Neural cell (in vitro differentiated cells): Measurements from ENCODE around the gene FHIT.

Experiments
- EP300 ChIP-seq: fragments of 450-650 bp; conservative IDR thresholded peaks from 2 replicates; pipeline ENCODE4 v1.6.1; 2014; ENCODE audit warnings: antibody characterized with exemption, mild to moderate bottlenecking, moderate library complexity; ENCODE audit not compliant: poor library complexity, severe bottlenecking
- EZH2 ChIP-seq: fragments of 200-600, 300-800 bp; shearing (Covaris generic), sonication (generic); IDR thresholded peaks from 2 replicates; pipeline ENCODE4 v1.6.1; 2014; ENCODE audit warnings: antibody characterized with exemption, low read length, borderline replicate concordance, mild to moderate bottlenecking; ENCODE audit not compliant: insufficient read depth, poor library complexity, severe bottlenecking
- MXI1 ChIP-seq: fragments of 450-650 bp; conservative IDR thresholded peaks from 2 replicates; pipeline ENCODE4 v1.6.1; 2014; ENCODE audit warnings: antibody characterized with exemption, mild to moderate bottlenecking; ENCODE audit not compliant: poor library complexity, severe bottlenecking
- POLR2AphosphoS5 ChIP-seq: IDR thresholded peaks from 2 replicates; pipeline ENCODE4 v1.6.1; 2012
- RAD21 ChIP-seq: fragments of 450-650 bp; conservative IDR thresholded peaks from 2 replicates; pipeline ENCODE4 v1.6.1; 2014; ENCODE audit warnings: antibody characterized with exemption, mild to moderate bottlenecking, moderate library complexity
- SMC3 ChIP-seq: fragments of 450-650 bp; conservative IDR thresholded peaks from 2 replicates; pipeline ENCODE4 v1.6.1; 2014; ENCODE audit warnings: antibody characterized with exemption, mild to moderate bottlenecking, moderate library complexity; ENCODE audit not compliant: poor library complexity
- TF ChIP-seq, protein P1 (sequence below): fragments of 450-650 bp; IDR thresholded peaks from 2 replicates; pipeline ENCODE4 v1.5.1; 2014; ENCODE audit warnings: antibody characterized with exemption, mild to moderate bottlenecking, moderate library complexity; ENCODE audit not compliant: poor library complexity, severe bottlenecking
- TF ChIP-seq, protein P2 (sequence below): IDR thresholded peaks from 2 replicates; pipeline ENCODE4 v1.6.1; 2012; ENCODE audit warnings: borderline replicate concordance

DNA sequence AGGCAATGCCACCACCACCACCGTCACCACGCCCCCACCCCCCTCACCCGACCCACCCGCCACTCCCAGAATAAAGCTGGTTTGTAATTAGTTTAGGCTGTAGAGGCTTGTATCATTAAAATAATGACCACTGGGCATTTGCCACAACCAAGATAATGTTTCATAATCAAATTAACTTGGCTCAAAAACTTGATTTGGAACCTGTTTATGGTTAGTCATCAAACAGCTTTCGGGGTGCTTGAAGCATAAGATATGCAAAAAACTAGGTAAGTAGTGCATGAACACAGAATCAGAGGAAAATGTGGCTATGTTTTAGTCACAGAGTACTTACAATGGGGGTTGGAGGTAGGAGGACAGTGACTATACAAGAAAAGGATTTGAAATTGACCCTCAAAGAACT, 115.1 kb downstream of the FHIT start:
- TF ChIP-seq, protein P1, sequence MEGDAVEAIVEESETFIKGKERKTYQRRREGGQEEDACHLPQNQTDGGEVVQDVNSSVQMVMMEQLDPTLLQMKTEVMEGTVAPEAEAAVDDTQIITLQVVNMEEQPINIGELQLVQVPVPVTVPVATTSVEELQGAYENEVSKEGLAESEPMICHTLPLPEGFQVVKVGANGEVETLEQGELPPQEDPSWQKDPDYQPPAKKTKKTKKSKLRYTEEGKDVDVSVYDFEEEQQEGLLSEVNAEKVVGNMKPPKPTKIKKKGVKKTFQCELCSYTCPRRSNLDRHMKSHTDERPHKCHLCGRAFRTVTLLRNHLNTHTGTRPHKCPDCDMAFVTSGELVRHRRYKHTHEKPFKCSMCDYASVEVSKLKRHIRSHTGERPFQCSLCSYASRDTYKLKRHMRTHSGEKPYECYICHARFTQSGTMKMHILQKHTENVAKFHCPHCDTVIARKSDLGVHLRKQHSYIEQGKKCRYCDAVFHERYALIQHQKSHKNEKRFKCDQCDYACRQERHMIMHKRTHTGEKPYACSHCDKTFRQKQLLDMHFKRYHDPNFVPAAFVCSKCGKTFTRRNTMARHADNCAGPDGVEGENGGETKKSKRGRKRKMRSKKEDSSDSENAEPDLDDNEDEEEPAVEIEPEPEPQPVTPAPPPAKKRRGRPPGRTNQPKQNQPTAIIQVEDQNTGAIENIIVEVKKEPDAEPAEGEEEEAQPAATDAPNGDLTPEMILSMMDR: no peak
- TF ChIP-seq POLR2AphosphoS5: no peak
- TF ChIP-seq RAD21: no peak
- no peak for TF ChIP-seq EP300
- TF ChIP-seq EZH2: no peak
- TF ChIP-seq SMC3: no peak
- no peak for TF ChIP-seq MXI1
- TF ChIP-seq, protein P2, sequence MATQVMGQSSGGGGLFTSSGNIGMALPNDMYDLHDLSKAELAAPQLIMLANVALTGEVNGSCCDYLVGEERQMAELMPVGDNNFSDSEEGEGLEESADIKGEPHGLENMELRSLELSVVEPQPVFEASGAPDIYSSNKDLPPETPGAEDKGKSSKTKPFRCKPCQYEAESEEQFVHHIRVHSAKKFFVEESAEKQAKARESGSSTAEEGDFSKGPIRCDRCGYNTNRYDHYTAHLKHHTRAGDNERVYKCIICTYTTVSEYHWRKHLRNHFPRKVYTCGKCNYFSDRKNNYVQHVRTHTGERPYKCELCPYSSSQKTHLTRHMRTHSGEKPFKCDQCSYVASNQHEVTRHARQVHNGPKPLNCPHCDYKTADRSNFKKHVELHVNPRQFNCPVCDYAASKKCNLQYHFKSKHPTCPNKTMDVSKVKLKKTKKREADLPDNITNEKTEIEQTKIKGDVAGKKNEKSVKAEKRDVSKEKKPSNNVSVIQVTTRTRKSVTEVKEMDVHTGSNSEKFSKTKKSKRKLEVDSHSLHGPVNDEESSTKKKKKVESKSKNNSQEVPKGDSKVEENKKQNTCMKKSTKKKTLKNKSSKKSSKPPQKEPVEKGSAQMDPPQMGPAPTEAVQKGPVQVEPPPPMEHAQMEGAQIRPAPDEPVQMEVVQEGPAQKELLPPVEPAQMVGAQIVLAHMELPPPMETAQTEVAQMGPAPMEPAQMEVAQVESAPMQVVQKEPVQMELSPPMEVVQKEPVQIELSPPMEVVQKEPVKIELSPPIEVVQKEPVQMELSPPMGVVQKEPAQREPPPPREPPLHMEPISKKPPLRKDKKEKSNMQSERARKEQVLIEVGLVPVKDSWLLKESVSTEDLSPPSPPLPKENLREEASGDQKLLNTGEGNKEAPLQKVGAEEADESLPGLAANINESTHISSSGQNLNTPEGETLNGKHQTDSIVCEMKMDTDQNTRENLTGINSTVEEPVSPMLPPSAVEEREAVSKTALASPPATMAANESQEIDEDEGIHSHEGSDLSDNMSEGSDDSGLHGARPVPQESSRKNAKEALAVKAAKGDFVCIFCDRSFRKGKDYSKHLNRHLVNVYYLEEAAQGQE: no peak
